Measurements from ENCODE around the gene FOXF2. TPM values are rescaled to one million over a fixed set of nuclear protein-coding genes. Genes with fewer than 3 reads are reported as not detected.

FOXF2 gene
- total and polyA plus RNA-seq, 12 donors: 0.06 to 1.9 (median 0.51) TPM; not detected in 1

GRCh38 chr6:1383729-1384548 is 5.4 kb upstream of the FOXF2 start:
- intact Hi-C loops (cut with DNase I): loop anchor here in 1 of 2 donors (5.0 kb wide), 2 partner anchors 587 to 792 kb away; no protein-coding TSS in a partner anchor
- Histone ChIP-seq H3K9me3 (replicated peaks in 1 of 3) (no peaks in the 10 kb centered on the region), H3K4me1 (replicated peaks in 1 of 2) (peaks cover 5 to 16% of the 10 kb centered on the region in 2 donors), H3K27ac (no peak overlapping the region), H3K36me3 (replicated peaks in 1 of 2) (no peaks in the 10 kb centered on the region), H3K27me3 (peaks cover 91% of the 10 kb centered on the region), H3K4me3 (no peak overlapping the region)
- 5 to 10% (median 6%) methylated on average over 32 to 71 of the region's 71 CpGs for WGBS, 4 donors
- TF ChIP-seq CTCF (IDR thresholded peaks at IDR 0.05) (no peak), POLR2A (IDR thresholded peaks at IDR 0.05) (no peak)
- no peak for DNase-seq

GRCh38 chr6:1384549-1385128 is 4.7 kb upstream of the FOXF2 start:
- no peak for DNase-seq
- Histone ChIP-seq H3K4me3 (no peak overlapping the region), H3K9me3 (replicated peaks in 1 of 3) (no peaks in the 10 kb centered on the region), H3K27ac (no peak overlapping the region), H3K27me3 (peaks cover 86% of the 10 kb centered on the region), H3K36me3 (replicated peaks in 1 of 2) (no peaks in the 10 kb centered on the region), H3K4me1 (replicated peaks in 1 of 2) (peaks cover 5 to 16% of the 10 kb centered on the region in 2 donors)
- intact Hi-C loops (cut with DNase I): loop anchor here in 1 of 2 donors (5.0 kb wide), 2 partner anchors 587 to 792 kb away; no protein-coding TSS in a partner anchor
- 16 to 31% (median 20%) methylated on average over 15 to 34 of the region's 34 CpGs for WGBS, 4 donors
- TF ChIP-seq POLR2A (IDR thresholded peaks at IDR 0.05): no peak
- TF ChIP-seq CTCF (IDR thresholded peaks at IDR 0.05): no peak

GRCh38 chr6:1385129-1386037 is 4.0 kb upstream of the FOXF2 start:
- Histone ChIP-seq H3K36me3 (replicated peaks in 1 of 2) (no peaks in the 10 kb centered on the region), H3K27ac (no peak overlapping the region), H3K4me3 (no peak overlapping the region), H3K4me1 (replicated peaks in 1 of 2) (peaks cover 5 to 16% of the 10 kb centered on the region in 2 donors), H3K9me3 (replicated peaks in 1 of 3) (no peaks in the 10 kb centered on the region), H3K27me3 (peaks cover 83% of the 10 kb centered on the region)
- DNase-seq: no peak
- TF ChIP-seq POLR2A (IDR thresholded peaks at IDR 0.05) (no peak), CTCF (IDR thresholded peaks at IDR 0.05) (no peak)
- intact Hi-C loops (cut with DNase I): no loop called here
- WGBS, 4 donors: 24 to 50% (median 36%) methylated on average over 27 to 39 of the region's 39 CpGs

Measured in adrenal gland (tissue), 12 donors.